Vagina (tissue), 2 donors: Measurements from ENCODE around the gene ZNF454.

Experiments
- POLR2A ChIP-seq, 2 donors: fragments of 450-650 bp; IDR thresholded peaks; one replicate each; pipeline ENCODE4 v1.6.1; 2017; ENCODE audit warnings: antibody characterized with exemption in 2 of 2, mild to moderate bottlenecking in 2 of 2, moderate library complexity in 2 of 2
- TF ChIP-seq, protein P1 (sequence below), 3 experiments: fragments of 450-650 bp in 2 of 3; fragments of 200-600 bp in 1 of 3; sonication (generic) in 1 of 3; IDR thresholded peaks; one replicate each; pipeline ENCODE4 v1.5.1; 2017 to 2019; ENCODE audit warnings: antibody characterized with exemption in 3 of 3, mild to moderate bottlenecking in 2 of 3, moderate library complexity in 2 of 3

DNA sequence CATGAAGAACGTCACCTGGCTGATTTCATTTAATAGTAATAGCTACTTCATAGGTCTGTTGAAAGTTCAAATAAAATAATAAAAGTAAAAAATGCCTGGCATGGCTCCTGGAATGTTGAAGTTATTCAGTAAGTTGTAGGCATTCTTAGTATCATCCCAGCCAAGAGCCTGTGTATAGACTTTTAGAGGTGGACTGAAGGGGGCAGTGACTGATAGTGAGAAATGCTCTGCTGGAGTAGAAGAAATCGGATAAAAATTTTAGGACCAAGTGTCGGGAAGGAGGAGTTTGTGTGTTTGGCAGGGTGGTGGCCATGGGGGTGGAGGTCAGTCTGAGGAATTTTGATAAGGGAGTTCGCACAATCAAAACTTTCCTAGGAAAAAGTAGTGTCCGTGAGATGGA is 41.7 kb upstream of the ZNF454 start:
- TF ChIP-seq, protein P1, sequence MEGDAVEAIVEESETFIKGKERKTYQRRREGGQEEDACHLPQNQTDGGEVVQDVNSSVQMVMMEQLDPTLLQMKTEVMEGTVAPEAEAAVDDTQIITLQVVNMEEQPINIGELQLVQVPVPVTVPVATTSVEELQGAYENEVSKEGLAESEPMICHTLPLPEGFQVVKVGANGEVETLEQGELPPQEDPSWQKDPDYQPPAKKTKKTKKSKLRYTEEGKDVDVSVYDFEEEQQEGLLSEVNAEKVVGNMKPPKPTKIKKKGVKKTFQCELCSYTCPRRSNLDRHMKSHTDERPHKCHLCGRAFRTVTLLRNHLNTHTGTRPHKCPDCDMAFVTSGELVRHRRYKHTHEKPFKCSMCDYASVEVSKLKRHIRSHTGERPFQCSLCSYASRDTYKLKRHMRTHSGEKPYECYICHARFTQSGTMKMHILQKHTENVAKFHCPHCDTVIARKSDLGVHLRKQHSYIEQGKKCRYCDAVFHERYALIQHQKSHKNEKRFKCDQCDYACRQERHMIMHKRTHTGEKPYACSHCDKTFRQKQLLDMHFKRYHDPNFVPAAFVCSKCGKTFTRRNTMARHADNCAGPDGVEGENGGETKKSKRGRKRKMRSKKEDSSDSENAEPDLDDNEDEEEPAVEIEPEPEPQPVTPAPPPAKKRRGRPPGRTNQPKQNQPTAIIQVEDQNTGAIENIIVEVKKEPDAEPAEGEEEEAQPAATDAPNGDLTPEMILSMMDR (IDR thresholded peaks at IDR 0.05): no peak
- TF ChIP-seq POLR2A (IDR thresholded peaks at IDR 0.05): no peak
